ENCODE results near the gene NGDN.

DNA sequence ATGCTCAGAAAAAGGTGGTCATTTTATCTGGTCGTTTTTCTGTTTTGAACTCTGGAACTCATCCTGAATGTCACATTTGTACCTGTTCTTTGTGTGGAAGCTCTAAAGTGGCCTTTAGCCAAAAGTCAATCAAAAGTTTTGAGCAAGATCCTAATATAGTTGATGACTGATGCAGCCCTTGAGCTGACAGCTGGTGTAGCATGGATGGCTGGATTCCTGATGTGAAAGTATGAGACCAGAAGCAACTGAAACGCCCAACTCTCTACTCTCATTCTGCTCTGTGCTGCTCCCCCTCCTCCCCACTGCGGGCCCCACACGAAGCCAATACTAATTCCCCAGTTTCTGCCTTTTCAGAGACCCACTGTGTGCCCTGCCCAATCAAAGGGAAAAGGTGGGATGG is 23.7 kb upstream of the NGDN start:
- TF ChIP-seq POLR2A (IDR thresholded peaks at IDR 0.05): no peak
- TF ChIP-seq, protein P1, sequence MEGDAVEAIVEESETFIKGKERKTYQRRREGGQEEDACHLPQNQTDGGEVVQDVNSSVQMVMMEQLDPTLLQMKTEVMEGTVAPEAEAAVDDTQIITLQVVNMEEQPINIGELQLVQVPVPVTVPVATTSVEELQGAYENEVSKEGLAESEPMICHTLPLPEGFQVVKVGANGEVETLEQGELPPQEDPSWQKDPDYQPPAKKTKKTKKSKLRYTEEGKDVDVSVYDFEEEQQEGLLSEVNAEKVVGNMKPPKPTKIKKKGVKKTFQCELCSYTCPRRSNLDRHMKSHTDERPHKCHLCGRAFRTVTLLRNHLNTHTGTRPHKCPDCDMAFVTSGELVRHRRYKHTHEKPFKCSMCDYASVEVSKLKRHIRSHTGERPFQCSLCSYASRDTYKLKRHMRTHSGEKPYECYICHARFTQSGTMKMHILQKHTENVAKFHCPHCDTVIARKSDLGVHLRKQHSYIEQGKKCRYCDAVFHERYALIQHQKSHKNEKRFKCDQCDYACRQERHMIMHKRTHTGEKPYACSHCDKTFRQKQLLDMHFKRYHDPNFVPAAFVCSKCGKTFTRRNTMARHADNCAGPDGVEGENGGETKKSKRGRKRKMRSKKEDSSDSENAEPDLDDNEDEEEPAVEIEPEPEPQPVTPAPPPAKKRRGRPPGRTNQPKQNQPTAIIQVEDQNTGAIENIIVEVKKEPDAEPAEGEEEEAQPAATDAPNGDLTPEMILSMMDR (IDR thresholded peaks at IDR 0.05): no peak
